HepG2 (cell line): ENCODE data around the gene PRXL2B. TPM values are rescaled to one million over a fixed set of nuclear protein-coding genes. Genes with fewer than 3 reads are reported as not detected.

ENCODE experiments used
- DNMT1 ChIP-seq: sonication (generic); formaldehyde crosslinking; IDR thresholded peaks from 2 replicates; pipeline ENCODE4 v1.5.1; 2020; ENCODE audit warnings: mild to moderate bottlenecking, missing genetic modification reagents
- HOXA7 ChIP-seq: sonication (generic); formaldehyde crosslinking; IDR thresholded peaks from 2 replicates; pipeline ENCODE4 v1.8.1; 2022; ENCODE audit warnings: mild to moderate bottlenecking, missing genetic modification reagents, moderate library complexity
- ISL2 ChIP-seq: sonication (generic); formaldehyde crosslinking; IDR thresholded peaks from 2 replicates; pipeline ENCODE4 v1.5.0; 2020; ENCODE audit warnings: missing genetic modification reagents
- KLF11 ChIP-seq: IDR thresholded peaks from 2 replicates; pipeline ENCODE4 v1.6.1; 2016; ENCODE audit warnings: missing compliant biosample characterization
- KMT2B ChIP-seq: IDR thresholded peaks from 2 replicates; pipeline ENCODE4 v1.6.1; 2016; ENCODE audit warnings: missing genetic modification reagents, missing compliant biosample characterization
- MED1 ChIP-seq: sonication (generic); formaldehyde crosslinking; IDR thresholded peaks from 2 replicates; pipeline ENCODE4 v1.4.0; 2020; ENCODE audit warnings: missing genetic modification reagents
- MTERF4 ChIP-seq: sonication (generic); formaldehyde crosslinking; IDR thresholded peaks from 2 replicates; pipeline ENCODE4 v1.8.0; 2023; ENCODE audit warnings: mild to moderate bottlenecking, missing genetic modification reagents
- MTF1 ChIP-seq: sonication (generic); formaldehyde crosslinking; IDR thresholded peaks from 2 replicates; pipeline ENCODE4 v1.5.0; 2020; ENCODE audit warnings: missing genetic modification reagents
- NCOA2 ChIP-seq: sonication (generic); formaldehyde crosslinking; IDR thresholded peaks from 2 replicates; pipeline ENCODE4 v1.8.0; 2022; ENCODE audit warnings: inconsistent platforms
- NFIC ChIP-seq: IDR thresholded peaks from 2 replicates; pipeline ENCODE4 v1.6.1; 2012; ENCODE audit warnings: mild to moderate bottlenecking, low read length, inconsistent platforms
- NONO ChIP-seq, 2 experiments: fragments of 450-650 bp in 1 of 2; sonication (generic) in 1 of 2; formaldehyde crosslinking in 1 of 2; IDR thresholded peaks in 1 of 2; conservative IDR thresholded peaks in 1 of 2; 2 replicates each; pipeline versions ENCODE4 v1.6.1 to v1.8.0; 2017 to 2022; ENCODE audit warnings: mild to moderate bottlenecking in 1 of 2, missing genetic modification reagents in 1 of 2, moderate library complexity in 1 of 2
- POLR2G ChIP-seq: fragments of 200-400 bp; formaldehyde crosslinking; IDR thresholded peaks from 2 replicates; pipeline ENCODE4 v1.6.1; 2018; ENCODE audit warnings: mild to moderate bottlenecking, low read depth, low read length, moderate library complexity
- PPARG ChIP-seq: conservative IDR thresholded peaks from 2 replicates; pipeline ENCODE4 v1.6.1; 2016; ENCODE audit warnings: missing biosample characterization, missing genetic modification reagents
- REL ChIP-seq: sonication (generic); formaldehyde crosslinking; conservative IDR thresholded peaks from 2 replicates; pipeline ENCODE4 v1.8.0; 2022; ENCODE audit warnings: mild to moderate bottlenecking, missing genetic modification reagents, moderate library complexity
- SALL2 ChIP-seq: sonication (generic); formaldehyde crosslinking; IDR thresholded peaks from 2 replicates; pipeline ENCODE4 v1.8.1; 2023; ENCODE audit warnings: mild to moderate bottlenecking, missing genetic modification reagents, inconsistent platforms
- THAP7 ChIP-seq: sonication (generic); formaldehyde crosslinking; IDR thresholded peaks from 2 replicates; pipeline ENCODE4 v1.8.1; 2023; ENCODE audit warnings: mild to moderate bottlenecking, missing genetic modification reagents
- XRCC5 ChIP-seq: fragments of 200-400 bp; formaldehyde crosslinking; optimal IDR thresholded peaks from 2 replicates; pipeline ENCODE3; 2017; ENCODE audit warnings: mild to moderate bottlenecking, low read length
- ZBTB7B ChIP-seq: sonication (generic); formaldehyde crosslinking; IDR thresholded peaks from 2 replicates; pipeline ENCODE4 v1.4.0; 2020; ENCODE audit warnings: missing genetic modification reagents
- ZFAT ChIP-seq: sonication (generic); formaldehyde crosslinking; conservative IDR thresholded peaks from 2 replicates; pipeline ENCODE4 v1.8.1; 2023; ENCODE audit warnings: missing genetic modification reagents, inconsistent platforms
- ZKSCAN1 ChIP-seq: fragments of 150-350 bp; IDR thresholded peaks from 2 replicates; pipeline ENCODE4 v1.6.1; 2014; ENCODE audit warnings: low read length
- ZMYM4 ChIP-seq: sonication (generic); formaldehyde crosslinking; IDR thresholded peaks from 2 replicates; pipeline ENCODE4 v1.8.1; 2023; ENCODE audit warnings: mild to moderate bottlenecking, missing genetic modification reagents
- ZNF143 ChIP-seq: sonication (generic); formaldehyde crosslinking; IDR thresholded peaks from 2 replicates; pipeline ENCODE4 v1.4.0; 2020; ENCODE audit warnings: missing genetic modification reagents
- ZNF256 ChIP-seq: sonication (generic); formaldehyde crosslinking; conservative IDR thresholded peaks from 2 replicates; pipeline ENCODE4 v1.4.0; 2020; ENCODE audit warnings: missing genetic modification reagents
- ZNF34 ChIP-seq: sonication (generic); formaldehyde crosslinking; IDR thresholded peaks from 2 replicates; pipeline ENCODE4 v1.4.0; 2020; ENCODE audit warnings: mild to moderate bottlenecking, missing genetic modification reagents, borderline replicate concordance
- ZNF468 ChIP-seq: sonication (generic); formaldehyde crosslinking; IDR thresholded peaks from 2 replicates; pipeline ENCODE4 v1.8.0; 2022; ENCODE audit warnings: mild to moderate bottlenecking, moderate library complexity, missing genetic modification reagents
- ZNF703 ChIP-seq: sonication (generic); formaldehyde crosslinking; IDR thresholded peaks from 2 replicates; pipeline ENCODE4 v1.5.1; 2020; ENCODE audit warnings: missing genetic modification reagents, mild to moderate bottlenecking, moderate library complexity, borderline replicate concordance
- ZNF790 ChIP-seq: sonication (generic); formaldehyde crosslinking; IDR thresholded peaks from 2 replicates; pipeline ENCODE4 v1.8.0; 2022; ENCODE audit warnings: missing genetic modification reagents, mild to moderate bottlenecking, borderline replicate concordance
- ZNF891 ChIP-seq: sonication (generic); formaldehyde crosslinking; IDR thresholded peaks from 2 replicates; pipeline ENCODE4 v1.5.0; 2020; ENCODE audit warnings: mild to moderate bottlenecking, missing genetic modification reagents
- polyA plus RNA-seq, 8 experiments: library from polyadenylated mRNA; depleted of rRNA in 3 of 8; stranded (reverse) in 7 of 8; unstranded in 1 of 8; fragments of >200 nt; fragmentation: Illumina TruSeq in 4 of 8; extraction: Trizol in 4 of 8; gene quantifications; 2 replicates each; pipeline versions ENCODE4 v1.2.1 to v1.2.3, GENCODE V29; 2011 to 2016; ENCODE audit warnings: low read depth in 4 of 8, missing spikeins in 1 of 8, mixed read lengths in 1 of 8; ENCODE audit not compliant: insufficient read depth in 1 of 8
- total RNA-seq, 5 experiments: library from RNA; depleted of rRNA; stranded (reverse); fragments of >200 nt; fragmentation: Illumina TruSeq; extraction: Trizol; gene quantifications; 2 replicates each; pipeline ENCODE4 v1.2.3, GENCODE V29; 2016; ENCODE audit warnings: low read depth in 1 of 5
- TF ChIP-seq, protein P1 (sequence below): sonication (generic); formaldehyde crosslinking; IDR thresholded peaks from 2 replicates; pipeline ENCODE4 v1.5.1; 2020; ENCODE audit warnings: missing genetic modification reagents, mild to moderate bottlenecking, borderline replicate concordance
- TF ChIP-seq, protein P2 (sequence below): sonication (generic); formaldehyde crosslinking; IDR thresholded peaks from 2 replicates; pipeline ENCODE4 v1.4.0; 2020; ENCODE audit warnings: mild to moderate bottlenecking, missing genetic modification reagents

Gene PRXL2B
- total and polyA plus RNA-seq, 2 of the 13 experiments (the other 11 are each of a cell fraction or from before 2014, with no cell fraction given), result 16.8 to 22.1 TPM

DNA sequence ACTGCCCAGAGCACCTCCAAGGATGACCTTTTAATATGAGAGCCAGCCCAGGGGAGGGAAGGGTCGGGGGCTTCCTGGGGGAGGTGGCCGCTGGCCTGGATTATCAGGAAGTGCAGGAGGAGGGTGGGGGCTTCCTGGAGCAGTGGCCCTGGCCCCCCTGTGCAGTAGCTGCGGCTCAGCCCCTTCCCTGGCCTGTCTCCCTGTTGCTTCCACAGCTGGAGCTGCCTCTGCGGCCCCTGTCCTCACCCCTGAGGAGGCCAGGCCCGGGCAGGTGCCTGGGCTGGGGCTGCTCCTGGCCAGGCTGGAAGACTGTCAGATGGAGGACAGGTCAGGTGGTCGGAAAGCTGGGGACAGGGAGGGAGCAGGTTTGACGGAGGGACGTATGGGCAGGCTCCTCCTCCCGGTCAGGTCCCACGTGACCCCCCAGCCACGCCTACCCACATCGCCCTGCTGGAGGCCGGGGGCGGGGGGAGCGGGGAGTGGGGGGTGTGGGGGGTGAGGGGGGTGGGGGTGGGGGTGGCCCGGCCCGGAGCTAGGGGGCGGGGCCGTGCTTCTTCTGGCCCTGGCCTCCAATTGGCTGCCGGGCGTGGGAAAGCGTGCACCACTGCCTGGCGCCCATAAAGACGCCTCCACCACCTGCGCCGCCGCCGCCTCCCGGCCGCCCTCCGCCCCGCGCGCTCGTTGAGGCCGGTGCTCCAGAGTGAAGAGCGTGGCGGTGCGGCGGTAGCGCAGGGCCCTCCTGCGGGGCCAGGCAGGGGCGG lies 40.6 kb upstream of the PRXL2B start (continued):
- TF ChIP-seq ZNF143 (CRISPR knock-in tag) (no peak), MTERF4 (CRISPR knock-in tag) (no peak; the same call in 1 of the 2 replicates), MTF1 (CRISPR knock-in tag) (no peak), MED1 (CRISPR knock-in tag) (no peak; the same call in 1 of the 2 replicates), ISL2 (0 out of 2 replicates have a peak, but pooled peaks have one; percentile 34), SALL2 (CRISPR knock-in tag) (no peak), NCOA2 (CRISPR knock-in tag) (no peak), ZNF34 (CRISPR knock-in tag) (no peak), KMT2B (CRISPR knock-in tag) (no peak), HOXA7 (CRISPR knock-in tag) (no peak), DNMT1 (CRISPR knock-in tag) (no peak), ZNF891 (CRISPR knock-in tag) (no peak), ZFAT (CRISPR knock-in tag) (no peak), XRCC5 (peak; percentile 11), NONO (IDR thresholded peaks at IDR 0.05) (no peak), NONO (CRISPR knock-in tag; conservative IDR thresholded peaks at IDR 0.05) (no peak), ZNF703 (CRISPR knock-in tag) (no peak), ZNF468 (CRISPR knock-in tag) (no peak), POLR2G (peak; percentile 78), KLF11 (no peak), ZNF790 (no peak), REL (no peak), ZNF256 (CRISPR knock-in tag) (no peak), NFIC (no peak), ZMYM4 (CRISPR knock-in tag) (0 out of 2 replicates have a peak, but pooled peaks have one; percentile 15), THAP7 (CRISPR knock-in tag) (no peak), PPARG (CRISPR knock-in tag) (no peak), ZKSCAN1 (no peak), ZBTB7B (CRISPR knock-in tag) (no peak)
- TF ChIP-seq, protein P1, sequence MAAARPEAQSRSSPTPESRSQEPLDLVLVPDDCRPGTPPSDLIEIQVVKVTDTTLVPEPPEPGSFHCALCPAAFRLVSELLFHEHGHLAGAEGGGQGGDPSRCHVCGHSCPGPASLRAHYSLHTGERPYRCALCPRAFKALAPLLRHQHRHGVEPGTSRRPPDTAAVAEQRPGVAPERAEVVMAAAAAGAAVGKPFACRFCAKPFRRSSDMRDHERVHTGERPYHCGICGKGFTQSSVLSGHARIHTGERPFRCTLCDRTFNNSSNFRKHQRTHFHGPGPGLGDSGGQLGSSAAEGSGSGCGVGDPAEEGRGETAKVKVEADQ (CRISPR knock-in tag), result no peak
- TF ChIP-seq, protein P2, sequence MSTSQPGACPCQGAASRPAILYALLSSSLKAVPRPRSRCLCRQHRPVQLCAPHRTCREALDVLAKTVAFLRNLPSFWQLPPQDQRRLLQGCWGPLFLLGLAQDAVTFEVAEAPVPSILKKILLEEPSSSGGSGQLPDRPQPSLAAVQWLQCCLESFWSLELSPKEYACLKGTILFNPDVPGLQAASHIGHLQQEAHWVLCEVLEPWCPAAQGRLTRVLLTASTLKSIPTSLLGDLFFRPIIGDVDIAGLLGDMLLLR (CRISPR knock-in tag), result no peak
